GM18517 (cell line): ENCODE data around the gene PDXK.

Source experiments
- ATAC-seq: cut with Tn5 transposase; IDR thresholded peaks from one replicate; pipeline ENCODE4 v1.9.1; 2021; ENCODE audit warnings: mild to moderate bottlenecking, moderate library complexity; ENCODE audit not compliant: unreplicated experiment

Gene PDXK

DNA sequence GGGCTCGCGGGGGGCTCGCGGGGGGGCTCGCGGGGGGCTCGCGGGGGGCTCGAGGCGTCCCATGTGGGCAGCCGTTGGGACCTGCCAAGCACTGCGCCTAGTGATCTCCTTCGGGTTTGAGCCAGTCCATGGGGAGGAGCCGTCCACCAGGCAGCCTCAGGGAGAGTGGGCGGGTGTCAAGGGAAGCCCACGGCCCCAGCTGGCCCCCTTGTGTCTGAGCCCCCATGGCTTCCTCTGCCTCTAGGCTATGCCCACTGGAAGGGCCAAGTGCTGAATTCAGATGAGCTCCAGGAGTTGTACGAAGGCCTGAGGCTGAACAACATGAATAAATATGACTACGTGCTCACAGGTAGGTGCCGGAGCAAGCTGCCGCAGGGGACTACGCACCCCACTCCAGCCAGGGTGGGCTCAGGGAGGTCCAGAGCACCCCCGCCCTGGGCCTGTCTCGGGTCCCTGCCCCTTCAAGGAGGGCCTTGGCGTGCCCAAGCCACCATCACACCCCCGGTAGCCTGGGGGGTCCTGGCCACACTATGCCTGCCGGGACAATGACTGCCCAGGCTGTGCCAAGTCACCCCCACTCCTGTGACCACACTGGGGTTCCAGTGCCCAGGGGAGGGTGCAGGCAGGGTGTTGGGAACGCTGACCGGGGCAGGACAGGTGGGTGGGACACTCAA lies 22.6 kb downstream of the PDXK start:
- no peak for ATAC-seq

DNA sequence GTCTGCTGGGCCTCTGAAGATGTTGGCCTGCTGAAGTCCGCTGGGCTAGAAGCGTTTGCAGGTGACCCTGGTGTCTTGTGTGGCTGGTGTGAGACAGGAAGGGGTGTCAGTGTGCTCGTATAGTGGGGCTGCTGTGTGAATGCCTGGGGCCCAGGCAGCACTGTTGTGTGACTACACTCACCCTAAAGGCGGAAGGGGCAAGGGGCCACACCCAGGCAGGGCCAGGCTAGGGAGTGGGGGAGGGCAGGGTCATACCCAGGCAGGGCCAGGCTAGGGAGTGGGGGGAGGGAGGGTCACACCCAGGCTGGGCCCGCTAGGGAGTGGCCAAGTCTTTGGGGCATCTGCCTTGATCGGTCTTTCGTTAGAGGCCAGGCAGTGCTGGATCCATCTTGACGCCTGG lies 25.0 kb downstream of the PDXK start:
- ATAC-seq = no peak

DNA sequence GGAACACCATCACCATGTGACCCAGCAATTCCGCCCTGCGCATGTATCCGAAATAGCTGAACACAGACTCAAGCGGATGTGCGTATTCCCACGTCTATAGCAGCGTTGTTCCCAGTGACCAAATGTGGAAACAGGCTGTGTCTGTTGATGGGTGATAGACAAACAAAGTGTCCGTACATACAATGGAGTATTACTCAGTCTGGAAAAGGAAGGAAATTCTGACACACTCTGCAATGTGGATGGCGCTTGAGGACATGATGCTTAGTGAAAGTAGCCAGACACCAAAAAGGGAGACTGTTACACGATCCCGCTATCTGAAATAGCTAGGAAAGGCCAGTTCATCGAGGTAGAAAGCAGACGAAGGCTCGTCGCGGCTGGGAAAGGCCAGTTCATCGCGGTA lies 25.8 kb downstream of the PDXK start:
- no peak for ATAC-seq

DNA sequence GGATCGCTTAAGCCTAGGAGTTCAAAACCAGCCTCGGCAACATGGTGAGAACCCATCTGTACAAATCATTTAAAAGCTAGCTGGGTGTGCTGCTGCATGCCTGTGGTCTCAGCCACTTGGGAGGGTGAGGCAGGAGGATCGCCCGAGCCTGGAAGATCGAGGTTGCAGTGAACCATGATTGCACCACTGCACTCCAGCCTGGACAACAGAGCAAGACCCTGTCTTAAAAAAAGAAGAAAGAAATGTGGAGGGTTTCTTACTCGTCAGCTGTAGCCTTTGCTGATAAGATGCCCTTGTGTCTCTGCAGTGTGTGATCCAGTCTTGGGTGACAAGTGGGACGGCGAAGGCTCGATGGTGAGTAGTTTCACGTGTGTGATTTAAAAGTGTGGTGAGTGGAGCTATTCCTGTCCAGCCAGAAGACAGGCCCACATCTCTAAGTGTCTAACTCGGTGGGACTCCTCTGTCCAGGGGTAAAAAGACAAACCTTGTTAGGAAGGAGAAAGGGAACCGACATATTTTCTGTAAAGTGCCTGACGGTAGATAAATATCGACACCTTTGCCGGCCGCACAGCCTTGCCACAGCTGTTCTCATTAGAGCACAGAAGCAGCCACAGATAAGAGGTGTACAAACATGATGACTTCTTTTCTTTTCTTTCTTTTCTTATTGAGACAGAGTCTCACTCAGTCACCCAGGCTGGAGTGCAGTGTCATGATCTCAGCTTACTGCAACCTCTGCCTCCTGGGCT lies 27.0 kb downstream of the PDXK start:
- no peak for ATAC-seq

DNA sequence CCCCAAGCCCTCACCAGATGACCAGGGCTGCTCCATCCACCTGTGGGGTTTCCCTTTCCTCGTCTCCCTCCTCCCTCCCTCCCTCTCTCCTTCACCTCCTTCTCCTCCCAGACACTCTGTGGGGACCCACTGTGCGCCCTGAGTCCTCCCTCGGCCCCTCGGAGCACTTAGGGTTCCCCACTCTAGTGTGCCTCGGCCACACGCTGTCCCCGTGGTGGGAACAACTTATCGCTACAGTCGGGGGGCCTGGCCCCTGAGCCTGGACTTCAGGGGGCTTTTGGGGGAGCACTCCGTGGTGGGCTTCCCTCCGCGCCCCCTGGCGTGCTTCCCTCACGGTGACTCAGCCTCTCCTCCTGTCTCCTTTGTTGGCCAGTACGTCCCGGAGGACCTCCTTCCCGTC lies 29.7 kb downstream of the PDXK start:
- no peak for ATAC-seq

DNA sequence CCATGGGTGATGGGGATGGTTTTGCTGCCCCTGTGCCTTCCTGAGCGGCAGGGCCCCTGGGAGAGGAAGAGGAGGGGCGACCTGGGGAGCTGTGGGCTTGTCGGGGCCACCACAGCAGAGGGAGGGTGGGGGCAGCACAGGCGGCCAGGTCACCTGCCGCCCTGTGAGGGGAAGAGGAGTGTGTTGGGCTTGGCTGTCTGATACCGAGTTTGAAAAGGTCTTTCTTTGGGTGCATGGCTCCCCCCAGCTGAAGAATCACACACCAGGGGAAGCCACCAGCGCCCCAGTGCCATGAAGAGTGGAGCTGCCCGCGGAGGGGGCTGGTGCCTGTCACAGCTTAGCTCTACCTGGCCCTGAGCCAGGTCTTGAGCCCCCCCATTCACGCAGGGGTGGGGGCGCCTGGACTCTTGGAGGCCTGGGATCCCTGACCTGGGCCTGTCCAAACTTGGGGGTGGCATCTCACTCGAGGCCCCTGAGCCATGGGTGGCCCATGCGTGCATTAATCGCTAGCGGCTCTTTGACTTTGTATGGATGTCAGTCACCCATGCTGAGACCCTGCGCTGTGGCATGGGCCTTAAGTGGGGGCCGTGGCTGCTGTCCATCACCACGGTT lies 30.8 kb downstream of the PDXK start:
- ATAC-seq = no peak

DNA sequence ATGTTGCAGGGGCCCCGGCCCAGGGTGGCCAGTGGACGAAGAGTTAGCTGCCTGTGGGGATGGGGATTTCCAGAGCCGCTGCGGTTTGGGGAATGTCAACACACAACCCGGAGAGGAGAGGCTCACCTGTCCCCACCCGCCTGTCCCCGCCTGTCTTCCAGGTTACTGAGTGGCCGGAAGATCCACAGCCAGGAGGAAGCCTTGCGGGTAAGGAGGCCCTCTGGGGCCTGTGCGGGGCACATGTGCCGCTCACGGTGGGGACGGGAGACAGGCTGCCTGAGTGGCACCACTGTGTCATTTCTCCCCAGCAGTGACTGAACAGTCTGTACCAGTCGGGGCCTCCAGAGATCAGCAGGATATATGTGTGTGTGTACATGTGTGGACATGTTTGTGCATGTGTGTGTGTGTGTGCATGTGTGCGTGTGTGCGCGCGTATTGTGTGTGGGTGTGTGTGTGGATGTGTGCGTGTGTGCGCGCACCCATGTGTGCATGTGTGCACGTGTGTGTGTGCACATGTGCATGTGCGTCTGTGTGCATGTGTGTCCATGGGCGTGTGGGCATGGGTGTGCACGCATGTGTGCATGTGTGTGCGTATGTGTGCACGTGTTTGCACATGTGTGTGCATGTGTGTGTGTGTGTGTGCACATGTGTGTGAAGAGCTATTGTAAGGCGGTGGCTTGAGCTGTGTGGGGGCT lies 31.6 kb downstream of the PDXK start:
- ATAC-seq = no peak

DNA sequence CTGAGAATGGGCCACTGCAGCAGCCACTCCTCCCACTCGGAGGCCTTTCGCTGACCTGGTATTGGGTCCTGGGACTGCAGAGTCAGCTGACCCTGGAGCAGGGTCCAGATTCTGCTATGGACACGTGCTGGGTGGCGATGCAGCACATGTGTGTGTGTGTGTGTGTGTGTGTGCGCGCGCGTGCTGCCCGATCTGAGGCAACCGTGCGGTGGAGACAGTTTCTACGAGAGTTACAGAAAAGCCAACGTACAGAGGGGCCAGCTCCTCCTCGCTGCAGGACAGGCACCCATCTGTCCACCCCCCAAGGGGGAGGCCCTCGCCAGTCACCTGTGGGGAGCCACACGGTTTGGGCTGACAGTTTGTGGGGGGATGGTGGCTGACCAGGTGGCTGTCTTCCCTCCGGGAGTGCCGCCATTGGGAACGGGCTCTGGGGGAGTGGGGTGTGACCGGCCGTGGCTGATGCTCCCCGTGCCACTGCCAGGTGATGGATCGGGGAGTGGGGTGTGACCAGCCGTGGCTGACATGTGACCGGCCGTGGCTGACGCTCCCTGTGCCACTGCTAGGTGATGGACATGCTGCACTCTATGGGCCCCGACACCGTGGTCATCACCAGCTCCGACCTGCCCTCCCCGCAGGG lies 33.1 kb downstream of the PDXK start:
- no peak for ATAC-seq

DNA sequence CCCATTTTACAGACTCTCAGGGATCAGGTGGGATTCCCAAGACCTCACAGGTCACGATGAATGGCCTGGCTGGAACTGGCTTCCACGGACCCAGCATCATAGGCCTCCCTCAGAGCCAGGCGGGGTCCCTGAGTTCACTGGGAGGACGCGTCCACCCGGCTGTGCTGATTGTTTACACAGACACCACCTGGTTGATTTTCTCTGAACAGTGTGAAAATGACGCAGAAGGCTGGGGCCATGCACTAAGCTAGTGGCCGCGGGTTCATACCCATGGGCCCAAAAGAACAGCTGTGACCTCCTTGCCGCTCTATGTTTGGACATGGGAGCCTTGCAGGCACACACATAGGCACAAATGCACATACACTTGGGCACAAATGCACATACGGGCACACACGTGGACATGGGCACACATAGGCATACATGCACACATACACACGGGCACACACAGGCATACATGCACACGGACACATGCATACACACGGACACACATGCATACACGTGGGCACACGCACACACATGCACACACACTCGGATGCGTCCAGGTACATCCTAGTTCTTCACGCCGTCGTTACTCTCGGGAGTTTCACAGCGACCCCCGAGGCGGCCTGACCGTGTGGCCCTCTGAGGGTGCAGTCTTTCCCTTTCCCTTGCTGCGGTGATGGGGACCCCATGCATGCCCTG lies 34.0 kb downstream of the PDXK start:
- ATAC-seq = no peak

DNA sequence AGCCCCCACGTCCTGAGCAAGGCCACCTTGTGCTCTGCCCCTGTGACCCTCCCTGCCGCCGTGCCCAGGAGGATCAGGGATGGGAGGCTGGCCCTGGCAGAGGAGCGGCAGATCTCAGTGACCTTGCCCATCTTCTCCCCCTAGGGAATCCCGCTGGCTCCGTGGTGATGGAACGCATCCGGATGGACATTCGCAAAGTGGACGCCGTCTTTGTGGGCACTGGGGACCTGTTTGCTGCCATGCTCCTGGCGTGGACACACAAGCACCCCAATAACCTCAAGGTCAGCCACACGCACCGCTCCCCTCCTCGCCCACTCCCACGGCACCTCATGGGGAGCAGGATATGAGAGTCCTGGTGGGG lies 34.5 kb downstream of the PDXK start:
- ATAC-seq = no peak

DNA sequence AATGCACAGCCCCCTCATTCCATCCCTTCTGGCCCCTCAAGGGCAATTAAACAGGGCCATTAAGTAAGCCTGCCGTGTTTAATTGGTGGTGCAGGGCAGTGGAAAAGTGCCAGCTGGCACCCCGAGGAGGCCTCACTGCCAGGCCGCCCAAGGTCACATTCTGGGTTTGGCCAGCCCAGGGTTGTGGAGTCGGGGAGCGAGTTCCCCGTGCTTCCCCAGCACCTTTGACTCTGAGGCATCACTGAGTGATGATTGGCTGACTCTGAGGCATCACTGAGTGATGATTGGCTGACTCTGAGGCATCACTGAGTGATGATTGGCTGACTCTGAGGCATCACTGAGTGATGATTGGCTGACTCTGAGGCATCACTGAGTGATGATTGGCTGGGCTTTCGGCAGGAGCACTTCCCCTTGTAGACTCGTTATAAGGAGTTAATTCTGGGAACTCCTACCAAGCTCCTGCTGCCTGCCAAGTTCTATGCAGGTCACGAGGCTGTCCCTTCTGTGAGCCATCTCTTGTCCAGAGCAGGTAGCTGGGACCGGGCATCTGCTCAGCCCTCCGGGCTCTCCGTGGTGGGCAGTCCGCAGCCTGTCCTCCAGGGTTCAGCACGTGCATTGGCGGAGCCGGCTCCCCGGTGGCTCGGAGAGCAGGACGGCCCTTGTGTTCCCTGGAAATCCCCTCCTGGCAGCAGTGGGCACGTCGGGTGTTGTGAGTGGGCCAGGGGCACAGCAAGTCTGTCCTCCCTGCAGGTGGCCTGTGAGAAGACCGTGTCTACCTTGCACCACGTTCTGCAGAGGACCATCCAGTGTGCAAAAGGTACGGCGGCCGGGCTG lies 36.2 kb downstream of the PDXK start:
- no peak for ATAC-seq

DNA sequence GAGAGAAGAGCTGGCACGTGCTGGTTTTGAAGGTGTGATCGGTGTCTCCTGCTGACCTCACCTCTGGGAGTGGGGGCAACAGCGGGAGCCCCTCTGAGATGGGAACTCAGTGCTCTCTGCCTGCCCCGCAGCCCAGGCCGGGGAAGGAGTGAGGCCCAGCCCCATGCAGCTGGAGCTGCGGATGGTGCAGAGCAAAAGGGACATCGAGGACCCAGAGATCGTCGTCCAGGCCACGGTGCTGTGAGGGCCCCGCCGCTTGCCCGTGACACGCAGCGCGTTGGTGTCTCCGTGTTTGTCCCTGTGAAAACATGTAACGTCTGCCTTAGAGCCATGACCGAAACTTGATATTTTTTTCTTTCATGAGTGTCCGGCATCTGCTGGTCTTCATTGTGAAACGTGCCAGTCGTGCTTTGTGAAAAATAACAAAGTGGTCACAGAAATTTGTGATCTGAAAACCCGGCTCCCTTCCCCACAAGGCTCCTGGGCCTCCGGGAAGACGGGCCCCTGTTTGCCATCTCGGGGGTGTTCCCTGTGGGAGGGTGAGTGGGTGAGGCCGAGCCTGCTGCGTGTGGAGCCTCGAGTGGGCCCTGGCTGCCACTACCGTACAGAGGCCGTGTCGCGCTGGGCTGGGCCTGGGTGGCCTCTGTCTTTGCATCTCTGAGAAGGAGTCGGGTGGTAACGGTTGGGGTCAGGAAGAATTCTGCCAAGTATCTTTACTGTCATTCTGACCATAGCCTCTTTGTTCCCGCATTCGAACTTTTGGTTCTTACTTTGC lies 37.1 kb downstream of the PDXK start:
- no peak for ATAC-seq

DNA sequence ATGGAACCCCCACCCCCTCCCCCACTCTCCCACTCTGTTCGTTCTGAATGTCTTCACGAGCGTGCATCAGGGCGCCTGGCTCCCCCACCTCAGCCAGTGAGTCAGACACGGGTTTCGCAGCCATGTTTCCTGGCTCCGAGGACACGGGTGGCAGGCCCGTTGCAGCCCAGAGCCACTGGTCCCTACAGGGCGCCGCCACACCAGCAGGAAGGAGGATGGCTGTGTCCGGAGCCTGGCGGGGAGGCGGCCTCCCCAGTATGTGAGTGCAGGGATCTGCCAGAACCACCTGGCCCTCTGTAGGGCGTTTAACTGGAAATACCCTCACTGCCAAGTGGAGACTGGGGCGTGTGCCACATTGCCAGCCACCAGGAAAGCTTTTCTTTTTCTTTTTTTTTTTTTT lies 38.7 kb downstream of the PDXK start:
- ATAC-seq = no peak

DNA sequence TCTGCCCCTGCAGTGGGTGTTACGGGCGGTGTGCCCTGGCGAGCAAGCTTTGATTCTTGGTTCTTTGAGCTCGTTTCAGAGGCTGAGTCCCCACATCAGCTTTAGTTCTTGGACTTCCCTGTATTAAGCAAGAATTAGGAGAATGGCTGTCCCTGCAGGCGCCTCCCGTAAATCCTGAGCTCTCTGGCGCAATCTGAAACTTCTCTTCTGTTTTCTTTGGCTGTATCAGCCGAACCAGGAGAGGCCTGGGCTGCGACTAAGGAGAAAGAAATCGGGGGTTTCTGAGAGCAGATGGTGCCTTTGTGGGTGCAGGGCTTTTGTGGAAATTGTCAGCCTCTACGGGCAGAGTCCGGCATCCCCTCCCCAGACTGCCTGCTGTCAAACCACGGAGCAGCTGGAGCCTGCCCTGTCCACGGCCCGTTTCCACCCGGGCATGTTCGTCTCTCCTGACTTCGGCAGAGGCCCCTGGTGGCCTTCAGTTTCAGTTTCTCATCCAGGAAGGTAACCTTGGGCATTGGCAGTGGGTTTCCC lies 39.2 kb downstream of the PDXK start:
- no peak for ATAC-seq

DNA sequence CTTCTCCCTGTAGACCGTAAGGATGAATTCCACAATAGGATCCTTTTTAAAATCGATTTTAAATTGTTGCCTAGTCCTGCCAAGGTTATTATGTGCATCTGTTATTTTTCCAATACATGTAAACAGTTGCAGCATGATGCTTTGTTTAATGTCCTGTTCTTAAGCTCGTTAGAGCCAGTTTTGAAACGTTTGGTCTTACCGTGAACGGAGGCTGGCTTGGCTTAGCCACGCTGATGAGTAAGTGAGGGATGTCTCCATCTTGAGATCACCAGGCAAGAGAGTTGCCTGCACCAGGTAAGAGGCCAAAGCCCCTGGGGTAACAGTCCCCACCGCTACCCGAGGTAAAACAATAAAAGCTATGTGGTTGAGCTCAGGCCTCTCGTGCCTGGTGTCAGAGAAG lies 39.9 kb downstream of the PDXK start:
- no peak for ATAC-seq

DNA sequence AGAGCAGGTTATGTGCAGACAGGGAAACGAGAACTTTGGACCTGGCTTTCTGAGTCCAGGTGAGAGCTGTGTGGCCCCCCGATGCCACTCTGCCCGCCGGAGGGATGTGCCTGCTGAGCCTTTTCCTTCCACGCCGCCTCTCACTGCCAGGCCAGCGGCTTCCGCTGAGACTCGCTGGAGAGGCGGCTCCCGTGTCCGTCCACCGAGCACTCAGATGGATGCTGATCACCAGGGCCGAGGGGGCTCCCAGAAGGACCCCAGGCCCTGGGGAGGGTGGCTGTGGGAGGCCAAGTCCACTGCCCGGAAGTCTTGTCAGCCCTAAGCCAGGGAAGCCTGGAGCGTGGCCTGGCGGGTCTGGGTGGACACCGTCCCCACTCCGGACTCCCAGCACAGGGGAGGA lies 40.7 kb downstream of the PDXK start:
- ATAC-seq = no peak

DNA sequence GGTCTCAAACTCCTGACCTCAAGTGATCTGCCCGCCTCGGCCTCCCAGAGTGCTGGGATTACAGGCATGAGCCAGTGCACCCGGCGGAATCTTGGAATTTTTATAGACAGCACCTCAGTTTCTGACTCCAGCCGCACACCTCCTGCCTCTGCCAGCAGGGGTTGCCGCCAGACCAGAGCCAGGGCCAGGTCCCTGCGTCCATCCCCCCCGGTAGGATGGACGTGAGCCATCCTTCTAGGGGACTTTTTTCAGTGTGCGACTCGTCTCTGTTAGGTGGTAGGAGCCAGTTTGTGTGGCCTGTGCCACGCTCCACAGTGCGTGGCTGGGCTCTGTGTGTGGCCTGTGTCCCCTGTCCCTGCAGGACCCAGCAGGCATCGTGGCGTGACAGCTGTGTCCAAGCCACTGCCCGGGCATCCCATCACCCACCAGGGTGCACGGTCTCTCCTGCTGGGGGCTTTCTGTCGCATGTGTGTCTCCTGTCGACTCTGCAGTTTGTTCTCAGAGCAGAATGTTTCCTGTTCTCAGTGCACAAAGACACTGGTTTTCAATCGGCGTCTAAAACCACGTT lies 41.5 kb downstream of the PDXK start:
- no peak for ATAC-seq

DNA sequence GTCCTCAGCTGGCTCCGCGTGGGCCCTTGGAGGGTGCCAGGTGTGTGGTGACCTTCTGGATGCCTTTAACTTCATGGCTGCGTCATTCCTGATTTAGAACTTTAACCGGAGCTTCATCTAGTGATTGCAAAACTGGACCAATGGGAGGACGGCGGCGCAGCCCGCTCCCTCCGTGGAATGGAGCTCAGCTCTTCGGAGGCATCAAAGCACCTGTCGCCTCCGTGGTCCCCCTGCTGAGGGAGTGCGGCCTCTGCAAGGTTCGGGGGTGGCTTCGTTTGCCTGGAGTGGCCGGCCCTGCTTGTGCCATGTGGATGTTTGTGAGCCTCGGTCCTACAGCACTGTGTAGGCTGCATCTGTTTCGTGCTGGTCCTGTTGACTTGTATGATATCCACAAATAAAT lies 43.0 kb downstream of the PDXK start:
- no peak for ATAC-seq
